Trophoblast cell (in vitro differentiated cells and primary cell): ENCODE data around the gene NFIC.

Source experiments
- DNase-seq, 2 donors: peaks; one replicate each; pipeline ENCODE4 v3.0.0-alpha.2; 2016
- H2AFZ ChIP-seq: 2 replicates; pipeline ENCODE4 v1.6.1; 2013; ENCODE audit warnings: low read length, moderate library complexity, mild to moderate bottlenecking; ENCODE audit not compliant: insufficient read depth, poor library complexity
- H2AK5ac ChIP-seq: 2 replicates; pipeline ENCODE4 v1.6.1; 2013; ENCODE audit warnings: mild to moderate bottlenecking, low read length
- H2BK120ac ChIP-seq: 2 replicates; pipeline ENCODE4 v1.6.1; 2013; ENCODE audit warnings: low read length, mild to moderate bottlenecking, moderate library complexity; ENCODE audit not compliant: insufficient read depth, poor library complexity
- H2BK12ac ChIP-seq: 2 replicates; pipeline ENCODE4 v1.6.1; 2013; ENCODE audit warnings: mild to moderate bottlenecking, low read length, moderate library complexity
- H2BK5ac ChIP-seq: 2 replicates; pipeline ENCODE4 v1.6.1; 2013; ENCODE audit warnings: low read length, low read depth, moderate library complexity, mild to moderate bottlenecking; ENCODE audit not compliant: poor library complexity
- H3K14ac ChIP-seq: 2 replicates; pipeline ENCODE4 v1.6.1; 2013; ENCODE audit warnings: mild to moderate bottlenecking, low read length
- H3K18ac ChIP-seq: 2 replicates; pipeline ENCODE4 v1.6.1; 2013; ENCODE audit warnings: mild to moderate bottlenecking, low read length
- H3K23ac ChIP-seq: 2 replicates; pipeline ENCODE4 v1.6.1; 2013; ENCODE audit warnings: low read length
- H3K27ac ChIP-seq: 2 replicates; pipeline ENCODE4 v1.5.1; 2013; ENCODE audit warnings: low read depth, mild to moderate bottlenecking, inconsistent platforms, low read length, moderate library complexity
- H3K27me3 ChIP-seq: 2 replicates; pipeline ENCODE4 v1.6.1; 2013; ENCODE audit warnings: inconsistent platforms, mild to moderate bottlenecking, low read length, moderate library complexity; ENCODE audit not compliant: insufficient read depth
- H3K36me3 ChIP-seq, 2 experiments: 1 replicate in 1 of 2; 2 replicates in 1 of 2; pipeline ENCODE4 v1.6.1; 2013; ENCODE audit warnings: low read length in 2 of 2, mild to moderate bottlenecking in 2 of 2, moderate library complexity in 1 of 2; ENCODE audit not compliant: insufficient read depth in 2 of 2, control insufficient read depth in 1 of 2
- H3K4ac ChIP-seq: 2 replicates; pipeline ENCODE4 v1.6.1; 2013; ENCODE audit warnings: low read depth, mild to moderate bottlenecking, low read length, moderate library complexity
- H3K4me1 ChIP-seq, 2 experiments: 1 replicate in 1 of 2; 2 replicates in 1 of 2; pipeline ENCODE4 v1.6.1; 2013; ENCODE audit warnings: low read length in 2 of 2, mild to moderate bottlenecking in 2 of 2, moderate library complexity in 1 of 2; ENCODE audit not compliant: insufficient read depth in 2 of 2, control insufficient read depth in 1 of 2
- H3K4me2 ChIP-seq: 2 replicates; pipeline ENCODE4 v1.6.1; 2013; ENCODE audit warnings: inconsistent platforms, mild to moderate bottlenecking, low read length, moderate library complexity
- H3K4me3 ChIP-seq: 2 replicates; pipeline ENCODE4 v1.5.1; 2013; ENCODE audit warnings: mild to moderate bottlenecking, low read depth, low read length, inconsistent platforms
- H3K79me1 ChIP-seq: one replicate; pipeline ENCODE4 v1.6.1; 2013; ENCODE audit warnings: low read length
- H3K79me2 ChIP-seq: 2 replicates; pipeline ENCODE4 v1.6.1; 2013; ENCODE audit warnings: low read length, mild to moderate bottlenecking; ENCODE audit not compliant: control insufficient read depth, insufficient read depth, poor library complexity
- H3K9ac ChIP-seq: 2 replicates; pipeline ENCODE4 v1.6.1; 2013; ENCODE audit warnings: mild to moderate bottlenecking, low read length
- H3K9me3 ChIP-seq: 2 replicates; pipeline ENCODE4 v1.6.1; 2013; ENCODE audit warnings: low read depth, mild to moderate bottlenecking, control low read depth, inconsistent platforms, low read length; ENCODE audit not compliant: insufficient read depth
- H4K12ac ChIP-seq: 2 replicates; pipeline ENCODE4 v1.6.1; 2013; ENCODE audit warnings: low read depth, mild to moderate bottlenecking, low read length, moderate library complexity
- H4K8ac ChIP-seq: 2 replicates; pipeline ENCODE4 v1.6.1; 2013; ENCODE audit warnings: low read depth, mild to moderate bottlenecking, low read length, moderate library complexity
- H4K91ac ChIP-seq: one replicate; pipeline ENCODE4 v1.6.1; 2013; ENCODE audit warnings: low read depth, mild to moderate bottlenecking, low read length, moderate library complexity
- whole genome bisulfite sequencing: extraction: QIAGEN DNeasy Blood & Tissue Kit; methylation state at CpG from one replicate; pipeline ENCODE4 v1.1.7; 2013; ENCODE audit warnings: missing lambda C conversion rate; ENCODE audit not compliant: insufficient read length, insufficient coverage; ENCODE audit errors: extremely low coverage; 5-methylcytosine and 5-hydroxymethylcytosine counted together

Gene NFIC

DNA sequence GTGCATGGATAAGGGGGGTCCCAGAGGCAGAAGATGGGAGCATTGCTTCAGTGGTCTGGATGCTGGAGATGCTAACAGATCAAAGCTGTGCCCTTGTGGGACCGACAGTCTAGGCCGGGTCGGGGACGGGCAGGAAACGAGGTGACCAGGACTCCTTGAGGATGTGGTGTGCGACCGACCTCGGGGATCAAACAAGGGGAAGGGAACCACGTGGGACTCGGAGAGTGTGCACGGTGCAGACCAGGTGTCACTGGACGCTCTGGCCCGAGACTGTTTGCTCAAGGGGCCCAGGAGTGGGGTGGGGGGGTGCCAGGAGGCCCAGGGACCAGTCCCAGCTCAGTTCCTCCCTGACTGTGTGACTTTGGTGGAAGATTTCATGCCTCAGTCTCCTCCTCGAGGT, 6.0 kb downstream of the NFIC start:
- Histone ChIP-seq H3K4ac (no peak overlapping the region), H4K8ac (no peak overlapping the region), H3K9ac (no peak overlapping the region), H2BK12ac (no peak overlapping the region), H2AFZ (no peak overlapping the region), H3K27me3 (peaks cover 46% of the 10 kb centered on the region), H3K18ac (no peak overlapping the region), H3K14ac (no peak overlapping the region), H3K4me1 (no peaks in the 10 kb centered on the region), H3K27ac (no peak overlapping the region), H3K4me2 (no peak overlapping the region), H3K23ac (no peak overlapping the region), H3K4me3 (no peak overlapping the region), H4K91ac (no peak overlapping the region), H2AK5ac (no peak overlapping the region), H3K79me2 (no peaks in the 10 kb centered on the region), H3K36me3 (no peaks in the 10 kb centered on the region), H2BK5ac (no peak overlapping the region), H3K9me3 (peaks cover 11% of the 10 kb centered on the region), H3K79me1 (no peaks in the 10 kb centered on the region), H4K12ac (no peak overlapping the region), H2BK120ac (no peak overlapping the region)
- no peak for DNase-seq
- no CpG with 5 or more reads among the region's 14 CpGs for WGBS

DNA sequence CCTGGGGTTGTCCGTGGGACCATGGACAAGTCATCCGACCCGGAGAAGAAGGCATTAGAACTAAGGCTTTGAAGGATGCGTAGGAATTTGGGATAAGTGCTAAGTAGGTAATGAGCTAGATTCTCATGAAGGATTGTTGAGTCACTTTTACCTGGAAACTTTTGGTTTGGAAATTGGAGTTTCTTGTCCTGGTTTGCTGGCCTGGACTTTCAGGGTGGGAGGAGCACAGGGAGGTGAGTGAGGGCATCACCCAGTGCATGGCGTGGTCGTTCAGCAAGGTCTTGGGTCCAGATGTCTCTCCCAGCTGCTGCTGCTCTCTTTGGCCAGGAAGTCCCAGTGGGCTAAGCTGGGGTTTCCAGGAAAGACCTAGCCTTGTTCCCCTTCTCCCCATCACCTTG, 7.6 kb downstream of the NFIC start:
- H4K12ac ChIP-seq: no peak overlapping the region
- no peak overlapping the region for H3K4ac ChIP-seq
- no peak overlapping the region for H2BK12ac ChIP-seq
- no peak overlapping the region for H3K14ac ChIP-seq
- peaks cover 9% of the 10 kb centered on the region for H3K9me3 ChIP-seq
- no CpG with 5 or more reads among the region's 6 CpGs for WGBS
- H3K79me2 ChIP-seq: no peaks in the 10 kb centered on the region
- no peak overlapping the region for H3K9ac ChIP-seq
- no peak overlapping the region for H4K8ac ChIP-seq
- no peak overlapping the region for H3K18ac ChIP-seq
- H2BK120ac ChIP-seq: no peak overlapping the region
- H2AFZ ChIP-seq: no peak overlapping the region
- no peaks in the 10 kb centered on the region for H3K4me1 ChIP-seq
- H3K4me3 ChIP-seq: no peak overlapping the region
- H2BK5ac ChIP-seq: no peak overlapping the region
- H3K36me3 ChIP-seq: no peaks in the 10 kb centered on the region
- no peak overlapping the region for H3K23ac ChIP-seq
- H3K27ac ChIP-seq: no peak overlapping the region
- H3K4me2 ChIP-seq: no peak overlapping the region
- no peak for DNase-seq
- no peak overlapping the region for H2AK5ac ChIP-seq
- no peaks in the 10 kb centered on the region for H3K79me1 ChIP-seq
- H4K91ac ChIP-seq: no peak overlapping the region
- peaks cover 31% of the 10 kb centered on the region for H3K27me3 ChIP-seq

DNA sequence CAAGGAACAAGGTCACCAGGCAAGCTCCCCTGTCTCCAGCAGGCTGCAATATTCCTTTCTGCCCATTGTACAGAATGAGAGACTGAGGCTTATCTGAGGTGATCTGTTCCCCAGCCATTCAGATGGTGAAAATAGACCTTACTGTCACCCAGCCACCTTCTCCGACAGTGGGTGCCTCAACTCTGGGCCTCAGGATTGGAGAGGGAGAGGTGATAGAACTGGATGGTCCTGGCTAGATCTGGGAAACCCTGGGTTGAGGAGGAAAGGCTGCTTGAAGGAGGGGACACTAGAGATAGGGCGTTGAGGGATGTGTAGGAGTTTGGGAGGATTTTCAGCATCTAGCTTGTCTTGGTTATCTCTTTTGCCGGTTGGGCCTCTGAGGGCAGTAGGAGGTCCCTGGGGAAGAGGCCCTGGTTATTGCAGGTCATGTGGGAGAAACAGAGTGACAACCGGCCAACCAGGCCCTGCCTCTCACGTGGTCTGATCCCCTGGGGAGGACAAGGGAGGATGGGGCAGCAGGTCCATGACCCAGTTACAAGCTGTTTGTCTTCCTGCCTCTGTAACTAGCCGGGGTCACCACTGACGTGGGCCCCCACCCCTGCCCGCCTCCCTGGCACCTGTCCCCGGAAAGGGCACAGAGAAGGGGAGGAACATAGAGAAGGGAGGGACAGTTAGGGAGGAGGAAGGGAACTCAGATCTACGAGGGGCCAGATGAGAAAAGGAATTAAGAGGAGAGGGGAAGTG, 8.2 kb downstream of the NFIC start:
- H4K12ac ChIP-seq: no peak overlapping the region
- no peaks in the 10 kb centered on the region for H3K36me3 ChIP-seq
- H3K79me1 ChIP-seq: no peaks in the 10 kb centered on the region
- no peak overlapping the region for H3K4me3 ChIP-seq
- no peak overlapping the region for H3K14ac ChIP-seq
- H3K27me3 ChIP-seq: peaks cover 25% of the 10 kb centered on the region
- H3K9ac ChIP-seq: no peak overlapping the region
- no peak overlapping the region for H2BK120ac ChIP-seq
- H3K9me3 ChIP-seq: peaks cover 9% of the 10 kb centered on the region
- no peak overlapping the region for H3K27ac ChIP-seq
- no peak overlapping the region for H4K8ac ChIP-seq
- H4K91ac ChIP-seq: no peak overlapping the region
- DNase-seq: no peak
- no CpG with 5 or more reads among the region's 10 CpGs for WGBS
- H3K4ac ChIP-seq: no peak overlapping the region
- H3K23ac ChIP-seq: no peak overlapping the region
- no peak overlapping the region for H3K4me2 ChIP-seq
- no peaks in the 10 kb centered on the region for H3K4me1 ChIP-seq
- H2BK12ac ChIP-seq: no peak overlapping the region
- no peak overlapping the region for H3K18ac ChIP-seq
- no peak overlapping the region for H2BK5ac ChIP-seq
- no peak overlapping the region for H2AK5ac ChIP-seq
- H3K79me2 ChIP-seq: no peaks in the 10 kb centered on the region
- H2AFZ ChIP-seq: no peak overlapping the region

DNA sequence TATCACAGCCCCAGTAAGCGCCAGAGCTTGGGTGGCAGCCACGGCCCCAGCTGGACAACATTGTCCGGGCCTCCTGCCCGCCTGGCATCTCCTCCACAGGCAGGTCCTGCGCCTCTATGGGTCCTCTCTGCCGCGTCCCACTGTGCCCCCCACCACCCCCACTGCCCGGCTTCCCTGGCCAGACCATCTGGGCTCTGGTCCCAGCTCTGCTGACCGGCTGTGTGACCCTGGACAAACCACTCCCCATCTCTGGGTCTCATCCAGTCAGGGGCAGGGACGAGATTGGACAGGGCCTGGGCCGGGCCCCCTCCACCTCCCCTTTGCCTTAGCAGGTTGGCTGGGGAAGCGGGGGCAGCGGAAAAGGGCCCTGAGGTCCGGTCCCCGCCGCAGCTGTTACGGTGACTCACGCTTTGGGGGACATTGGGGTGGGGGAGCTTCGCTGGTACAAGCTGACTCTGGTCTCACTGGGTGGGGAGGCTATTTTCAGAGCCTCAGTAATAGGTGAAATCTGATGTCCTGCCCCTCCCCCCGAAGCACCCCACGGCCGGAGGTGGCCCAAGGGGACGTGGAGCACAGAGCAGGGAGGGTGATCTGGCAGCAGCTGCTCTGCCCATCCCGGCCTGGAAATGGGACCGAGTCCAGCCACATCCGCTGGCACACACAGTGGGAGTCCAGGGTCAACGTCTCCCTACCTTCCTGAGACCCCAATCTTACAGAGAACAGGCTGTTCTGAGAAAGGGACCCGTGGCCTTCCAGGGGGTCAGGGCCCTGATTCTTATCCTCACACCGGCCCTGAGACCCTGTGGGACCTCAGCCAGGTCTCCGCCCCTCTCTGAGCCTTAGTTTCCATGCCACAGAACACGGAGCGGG, 9.1 kb downstream of the NFIC start:
- Histone ChIP-seq H2BK12ac (no peak overlapping the region), H3K14ac (no peak overlapping the region), H4K12ac (no peak overlapping the region), H3K4me1 (no peaks in the 10 kb centered on the region), H4K91ac (no peak overlapping the region), H3K4me2 (no peak overlapping the region), H3K27ac (no peak overlapping the region), H2AFZ (no peak overlapping the region), H3K4ac (no peak overlapping the region), H2BK5ac (no peak overlapping the region), H3K18ac (no peak overlapping the region), H3K9me3 (peaks cover 9% of the 10 kb centered on the region), H2BK120ac (no peak overlapping the region), H3K36me3 (no peaks in the 10 kb centered on the region), H4K8ac (no peak overlapping the region), H3K23ac (no peak overlapping the region), H3K4me3 (no peak overlapping the region), H3K27me3 (peaks cover 16% of the 10 kb centered on the region), H3K9ac (no peak overlapping the region), H3K79me1 (no peaks in the 10 kb centered on the region), H2AK5ac (no peak overlapping the region), H3K79me2 (no peaks in the 10 kb centered on the region)
- DNase-seq: no peak
- no CpG with 5 or more reads among the region's 32 CpGs for WGBS
